Retinal pigment epithelial cell (primary cell): ENCODE measurements around the gene CDKN2B-AS1.

ENCODE experiments used
- DNase-seq: peaks from one replicate; pipeline ENCODE4 v3.0.0-alpha.2; 2010; ENCODE audit warnings: low read depth
- H3K4me3 ChIP-seq: 2 replicates; pipeline ENCODE4 v1.5.1; 2011; ENCODE audit warnings: mild to moderate bottlenecking, low read length, control low read depth, moderate library complexity
- CTCF ChIP-seq: conservative IDR thresholded peaks from 2 replicates; pipeline ENCODE4 v1.5.1; 2011; ENCODE audit warnings: low read depth, low read length, control low read depth, inconsistent platforms

Gene CDKN2B-AS1

GRCh38 chr9:22028394-22028793, 33.8 kb downstream of the CDKN2B-AS1 start:
- no peak for TF ChIP-seq CTCF
- no peak overlapping the region for H3K4me3 ChIP-seq
- DNase-seq = no peak

- no peak for DNase-seq
- no peak overlapping the region for H3K4me3 ChIP-seq
- no peak for TF ChIP-seq CTCF
Observed at GRCh38 chr9:22029231-22029630, 34.6 kb downstream of the CDKN2B-AS1 start.

- no peak overlapping the region for H3K4me3 ChIP-seq
- no peak for DNase-seq
- TF ChIP-seq CTCF = no peak
Observed at GRCh38 chr9:22030101-22030598, 35.6 kb downstream of the CDKN2B-AS1 start.

GRCh38 chr9:22031655-22032411, 37.2 kb downstream of the CDKN2B-AS1 start:
- H3K4me3 ChIP-seq = no peak overlapping the region
- no peak for DNase-seq
- TF ChIP-seq CTCF = no peak

GRCh38 chr9:22033012-22033630, 38.5 kb downstream of the CDKN2B-AS1 start:
- H3K4me3 ChIP-seq = no peak overlapping the region
- no peak for TF ChIP-seq CTCF
- DNase-seq = no peak

GRCh38 chr9:22035591-22036011, 41.0 kb downstream of the CDKN2B-AS1 start:
- no peak for TF ChIP-seq CTCF
- H3K4me3 ChIP-seq = no peak overlapping the region
- no peak for DNase-seq
